LoVo (cell line): ENCODE measurements around the gene SFXN4.
"Not testable (repeated sequence)": the region's sequence is repeated elsewhere in the genome, so short reads cannot be mapped to it uniquely, and the experiment has no call there.

Source experiments
- DNase-seq: peaks from one replicate; pipeline ENCODE4 v3.0.0-alpha.2; 2016; ENCODE audit warnings: low spot score

SFXN4 gene

DNA sequence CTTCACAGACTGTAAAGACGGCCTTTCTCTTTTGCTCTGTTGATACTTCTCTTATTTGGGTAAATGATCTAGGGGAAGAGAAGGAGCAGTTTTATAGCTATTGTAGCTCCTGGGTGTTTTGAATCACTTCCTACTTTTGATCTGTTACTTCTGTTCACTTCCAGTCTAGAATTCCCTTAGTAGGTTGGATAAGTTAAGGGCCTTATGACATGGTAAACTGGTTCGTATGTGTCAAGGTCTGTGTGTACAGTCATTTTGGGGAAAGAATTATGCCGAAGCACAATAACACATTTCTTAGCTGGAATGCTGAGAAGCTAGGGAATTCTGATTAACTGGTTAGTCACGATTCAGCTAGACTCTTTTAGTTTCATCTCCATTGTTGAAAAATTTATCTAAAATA is 53.5 kb downstream of the SFXN4 start:
- no peak for DNase-seq

GRCh38 chr10:119107771-119108170 is 57.7 kb downstream of the SFXN4 start:
- DNase-seq, result not testable (repeated sequence)

DNA sequence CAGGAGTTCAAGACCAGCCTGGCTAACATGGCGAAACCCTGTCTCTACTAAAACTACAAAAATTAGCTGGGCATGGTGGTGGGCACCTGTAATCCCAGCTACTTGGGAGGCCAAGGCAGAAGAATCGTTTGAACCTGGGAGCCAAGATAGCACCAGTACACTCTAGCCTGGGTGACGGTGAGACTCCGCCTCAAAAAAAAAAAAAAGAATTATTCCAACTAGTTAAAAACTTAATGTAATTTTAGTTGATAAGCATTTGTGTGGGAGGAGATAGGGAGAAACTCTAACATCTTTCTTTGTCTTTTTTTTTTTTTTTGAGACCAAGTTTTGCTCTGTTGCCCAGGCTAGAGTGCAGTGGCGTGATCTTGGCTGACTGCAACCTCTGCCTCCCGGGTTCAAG is 58.4 kb downstream of the SFXN4 start:
- DNase-seq, result not testable (repeated sequence)

DNA sequence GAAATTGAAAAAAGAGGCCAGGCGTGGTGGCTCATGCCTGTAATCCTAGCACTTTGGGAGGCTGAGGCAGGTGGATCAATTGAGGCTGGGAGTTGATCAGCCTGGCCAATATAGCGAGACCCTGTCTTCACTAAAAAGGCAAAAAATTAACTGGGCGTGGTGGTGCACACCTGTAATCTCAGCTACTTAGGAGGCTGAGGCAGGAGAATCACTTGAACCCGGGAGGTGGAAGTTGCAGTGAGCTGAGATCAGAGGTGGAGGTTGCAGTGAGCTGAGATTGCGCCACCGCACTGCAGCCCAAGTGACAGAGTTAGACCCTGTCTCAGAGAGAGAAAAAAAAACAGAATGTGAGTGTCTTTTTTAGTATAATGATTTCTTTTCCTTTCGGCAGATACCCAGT is 59.6 kb downstream of the SFXN4 start:
- not testable (repeated sequence) for DNase-seq

DNA sequence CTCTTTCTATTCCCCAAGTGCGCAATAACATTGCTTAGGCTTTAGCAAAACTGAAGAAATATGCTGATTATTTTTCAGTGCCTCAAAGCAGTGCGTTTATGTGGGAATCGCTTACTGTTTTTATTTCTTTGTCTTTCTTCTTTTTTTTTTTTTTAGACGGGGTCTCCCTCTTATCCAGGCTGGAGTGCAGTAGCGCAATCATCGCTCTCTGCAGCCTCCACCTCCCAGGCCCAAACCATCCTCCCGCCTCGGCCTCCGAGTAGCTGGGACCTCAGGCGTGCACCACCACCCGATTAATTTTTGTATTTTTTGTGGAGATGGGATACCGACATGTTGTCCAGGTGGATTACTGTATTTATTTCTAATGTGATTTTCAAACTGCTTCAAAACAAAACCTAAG is 60.4 kb downstream of the SFXN4 start:
- no peak for DNase-seq

DNA sequence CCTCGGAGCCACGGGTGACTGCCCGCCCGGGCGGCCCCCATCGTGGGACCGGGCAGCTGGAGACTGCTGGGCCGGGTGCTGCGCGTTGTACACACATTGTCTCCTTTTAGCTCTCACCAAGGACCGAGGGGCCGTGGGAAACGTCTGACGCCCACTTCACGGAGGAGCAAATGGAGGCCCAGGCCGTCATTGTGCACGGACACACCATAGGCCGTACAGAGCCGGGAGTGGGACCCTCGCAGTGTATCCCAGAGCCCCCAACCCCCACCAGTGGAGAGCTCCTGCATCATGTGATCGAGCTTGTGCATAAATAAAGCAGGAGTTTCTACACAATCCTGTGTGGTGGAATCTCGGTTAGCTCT is 60.9 kb downstream of the SFXN4 start:
- DNase-seq, result no peak

GRCh38 chr10:119103903-119104653 is 61.4 kb downstream of the SFXN4 start, which contains the start of gene DENND10:
Gene DENND10 (plus strand): TSS chr10:119104113. CDS start chr10:119104143, 30 bp downstream.
- DNase-seq, result peak; percentile 77

DNA sequence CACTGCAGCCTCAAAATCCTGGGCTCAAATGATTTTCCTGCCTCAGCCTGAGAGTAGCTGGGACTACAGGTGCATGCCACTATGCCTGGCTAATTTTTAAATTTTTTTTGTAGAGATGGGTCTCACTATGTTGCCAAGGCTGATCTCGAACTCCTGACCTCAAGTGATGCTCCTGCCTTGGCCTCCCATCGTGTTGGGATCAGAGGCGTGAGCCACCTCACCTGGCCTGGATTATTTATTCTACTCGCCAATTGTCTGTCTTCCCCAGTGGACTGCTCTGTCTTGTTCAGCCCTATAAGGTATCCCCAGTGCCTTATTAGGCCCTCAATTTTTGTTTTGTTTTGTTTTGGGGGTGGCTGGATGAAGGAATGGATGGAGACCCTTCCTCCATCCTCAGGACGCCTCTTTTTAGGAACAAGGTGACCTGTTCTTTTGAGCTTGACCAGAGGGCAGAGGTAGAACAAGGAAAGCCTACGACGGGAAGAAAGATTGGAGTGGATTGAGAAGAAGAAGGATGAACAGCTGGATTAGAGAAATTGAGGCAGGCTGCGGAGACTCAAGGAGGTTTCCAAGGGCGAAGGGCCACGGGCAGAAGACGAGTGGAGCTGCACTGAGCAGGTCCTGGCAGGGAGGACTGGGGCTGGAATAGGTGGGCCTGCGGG is 62.1 kb downstream of the SFXN4 start:
- DNase-seq, result no peak

DNA sequence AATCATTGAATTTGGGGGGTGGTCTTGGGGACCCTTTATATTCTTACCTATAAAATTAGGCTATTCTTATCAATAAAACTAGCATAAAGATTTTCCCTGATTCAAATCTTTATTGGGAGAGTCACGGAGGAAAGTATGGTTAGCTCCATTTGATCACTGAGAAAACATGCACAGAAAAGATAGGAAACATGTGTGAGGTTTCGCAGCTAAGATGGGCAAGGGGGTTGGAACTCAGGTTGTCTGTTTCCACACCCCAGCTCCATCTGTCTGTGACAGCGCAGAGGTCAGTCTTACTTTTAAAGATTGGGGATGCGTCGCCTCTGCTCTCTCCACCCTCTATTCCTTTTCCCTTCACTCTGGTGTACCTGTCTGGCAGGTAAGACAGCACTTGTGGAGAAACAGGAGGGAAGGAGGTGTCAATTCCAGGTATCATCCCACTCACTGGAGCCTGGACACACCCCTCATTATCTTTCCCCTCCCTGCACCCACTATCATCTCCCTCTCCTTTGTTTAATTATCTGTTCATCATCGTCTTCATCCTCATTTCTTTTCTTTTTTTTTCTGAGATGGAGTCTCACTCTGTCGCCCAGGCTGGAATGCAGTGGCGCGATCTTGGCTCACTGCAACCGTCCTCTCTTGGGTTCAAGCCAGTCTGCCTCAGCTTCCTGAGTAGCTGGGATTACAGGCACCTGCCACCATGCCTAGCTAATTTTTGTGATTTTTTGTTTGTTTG is 64.0 kb downstream of the SFXN4 start:
- DNase-seq, result no peak

DNA sequence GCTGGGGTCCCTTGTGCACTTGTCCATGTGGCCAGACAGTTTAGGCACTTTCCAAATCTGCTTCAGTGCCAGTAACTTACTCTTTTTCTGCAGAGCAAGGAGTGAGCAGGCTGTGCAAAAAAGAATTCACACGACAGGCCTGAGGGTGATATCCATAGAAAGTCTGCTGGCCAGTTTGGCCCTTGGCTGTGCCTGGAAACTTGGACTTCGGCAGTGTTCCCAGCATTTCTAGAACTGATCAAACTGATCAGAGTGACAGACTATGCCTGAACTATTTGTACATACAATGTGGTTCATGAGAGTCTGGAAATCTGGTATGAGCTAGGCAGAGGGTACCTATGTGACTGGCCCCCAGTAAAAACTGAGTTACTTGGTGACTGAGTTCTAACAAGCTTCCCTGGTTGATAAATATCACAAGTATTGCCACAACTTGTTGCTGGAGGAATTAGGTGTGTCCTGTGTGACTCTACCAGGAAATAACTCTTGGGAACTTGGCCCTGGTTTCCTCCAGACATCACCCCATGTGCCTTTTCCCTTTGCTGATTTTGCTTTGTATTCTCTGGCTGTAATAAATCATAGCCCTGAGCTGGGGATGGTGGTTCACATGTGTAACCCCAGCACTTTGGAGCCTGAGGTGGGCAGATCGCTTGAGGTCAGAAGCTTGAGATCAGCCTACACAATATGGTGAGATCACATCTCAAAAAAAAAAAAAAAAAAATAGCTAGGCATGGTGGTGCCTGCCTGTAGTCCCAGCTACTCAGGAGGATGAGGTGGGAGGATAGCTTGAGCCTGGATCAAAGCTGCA is 64.9 kb downstream of the SFXN4 start:
- DNase-seq, result peak; percentile 72

GRCh38 chr10:119098576-119098975 is 66.9 kb downstream of the SFXN4 start:
- DNase-seq, result no peak

GRCh38 chr10:119096641-119097415 is 68.7 kb downstream of the SFXN4 start:
- not testable (repeated sequence) for DNase-seq

DNA sequence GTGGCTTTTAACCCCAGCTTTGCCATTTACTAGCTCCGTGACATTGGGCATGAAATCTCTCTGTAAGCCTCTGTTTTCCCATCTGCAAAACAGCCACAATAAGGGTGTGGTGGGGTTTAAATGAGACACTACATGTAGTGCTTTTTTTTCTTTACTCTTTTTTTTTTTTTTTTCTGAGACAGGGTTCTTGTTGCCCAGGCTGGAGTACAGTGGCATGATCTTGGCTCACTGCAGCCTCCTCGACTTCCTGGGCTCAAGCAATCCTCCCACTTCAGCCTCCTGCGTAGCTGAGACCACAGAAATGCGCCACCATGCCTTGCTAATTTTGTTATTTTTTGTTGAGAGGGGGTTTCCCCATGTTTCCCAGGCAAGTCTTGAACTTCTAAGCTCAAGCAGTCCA is 69.9 kb downstream of the SFXN4 start:
- no peak for DNase-seq

- peak; percentile 87 for DNase-seq
These were observed 74.5 kb downstream of the SFXN4 start for GRCh38 chr10:119090968-119091367.
